ENCODE measurements around the gene GART.
"Not testable (repeated sequence)": the region's sequence is repeated elsewhere in the genome, so short reads cannot be mapped to it uniquely, and the experiment has no call there.

Gene GART

GRCh38 chr21:33541756-33542639 is at the start of gene GART:
GART (minus strand) TSS chr21:33542117; CDS start chr21:33539315, 2,802 bp downstream.
- peak; percentile 72 to 75 for DNase-seq (ENCODE audit: low read depth in 1 of 2, low spot score in 1 of 2)

- peak; percentile 73 to 76 for DNase-seq (ENCODE audit: low read depth in 1 of 2, low spot score in 1 of 2)
Observed at GRCh38 chr21:33588485-33589335, 46.8 kb upstream of the GART start, which contains the start of gene DONSON. DONSON (minus strand) TSS chr21:33588684; CDS start chr21:33588641, 43 bp downstream.

- DNase-seq (ENCODE audit: low read depth in 1 of 2, low spot score in 1 of 2) = peak in 1 of 2 donors; percentile 20
Observed at GRCh38 chr21:33587792-33588484, 46.0 kb upstream of the GART start.

- no peak for DNase-seq (ENCODE audit: low read depth in 1 of 2, low spot score in 1 of 2)
Observed at GRCh38 chr21:33586927-33587326, 45.0 kb upstream of the GART start.

GRCh38 chr21:33584455-33584854 is 42.5 kb upstream of the GART start:
- no peak for DNase-seq (ENCODE audit: low read depth in 1 of 2, low spot score in 1 of 2)

- DNase-seq (ENCODE audit: low read depth in 1 of 2, low spot score in 1 of 2) = no peak
Observed at GRCh38 chr21:33578959-33579542, 37.1 kb upstream of the GART start.

- DNase-seq (ENCODE audit: low read depth in 1 of 2, low spot score in 1 of 2) = no peak
Observed at GRCh38 chr21:33578214-33578613, 36.3 kb upstream of the GART start.

GRCh38 chr21:33576741-33577141 is 34.8 kb upstream of the GART start:
- DNase-seq (ENCODE audit: low read depth in 1 of 2, low spot score in 1 of 2) = not testable (repeated sequence)

GRCh38 chr21:33572350-33572749 is 30.4 kb upstream of the GART start:
- no peak for DNase-seq (ENCODE audit: low read depth in 1 of 2, low spot score in 1 of 2)

GRCh38 chr21:33569991-33570390 is 28.1 kb upstream of the GART start:
- no peak for DNase-seq (ENCODE audit: low read depth in 1 of 2, low spot score in 1 of 2)

- DNase-seq (ENCODE audit: low read depth in 1 of 2, low spot score in 1 of 2) = no peak
Observed at GRCh38 chr21:33568448-33568847, 26.5 kb upstream of the GART start.

GRCh38 chr21:33567914-33568313 is 26.0 kb upstream of the GART start:
- DNase-seq (ENCODE audit: low read depth in 1 of 2, low spot score in 1 of 2) = no peak

- no peak for DNase-seq (ENCODE audit: low read depth in 1 of 2, low spot score in 1 of 2)
Observed at GRCh38 chr21:33566514-33566913, 24.6 kb upstream of the GART start.

GRCh38 chr21:33562389-33562788 is 20.5 kb upstream of the GART start:
- DNase-seq (ENCODE audit: low read depth in 1 of 2, low spot score in 1 of 2) = no peak

- no peak for DNase-seq (ENCODE audit: low read depth in 1 of 2, low spot score in 1 of 2)
Observed at GRCh38 chr21:33561373-33561772, 19.5 kb upstream of the GART start.

GRCh38 chr21:33560965-33561364 is 19.0 kb upstream of the GART start:
- no peak for DNase-seq (ENCODE audit: low read depth in 1 of 2, low spot score in 1 of 2)

- DNase-seq (ENCODE audit: low read depth in 1 of 2, low spot score in 1 of 2) = no peak
Observed at GRCh38 chr21:33559813-33560212, 17.9 kb upstream of the GART start.

GRCh38 chr21:33558777-33559421 is 17.0 kb upstream of the GART start:
- no peak for DNase-seq (ENCODE audit: low read depth in 1 of 2, low spot score in 1 of 2)

- DNase-seq (ENCODE audit: low read depth in 1 of 2, low spot score in 1 of 2) = no peak
Observed at GRCh38 chr21:33557447-33557846, 15.5 kb upstream of the GART start.

GRCh38 chr21:33554982-33555344 is 13.0 kb upstream of the GART start:
- no peak for DNase-seq (ENCODE audit: low read depth in 1 of 2, low spot score in 1 of 2)
